ENCODE measurements around the gene UNC5A.

GRCh38 chr5:176832162-176832561, 21.8 kb downstream of the UNC5A start:
- TF ChIP-seq FOXP2 (optimal IDR thresholded peaks at IDR 0.05; ENCODE audit: borderline replicate concordance, extremely low read depth, extremely low read length, insufficient read depth): no peak
- no peak for TF ChIP-seq POLR2AphosphoS5 (IDR thresholded peaks at IDR 0.05; ENCODE audit: low read depth, low read length)
- TF ChIP-seq REST (IDR thresholded peaks at IDR 0.05; ENCODE audit: insufficient read depth in 1 of 2, low read depth in 2 of 2, low read length in 2 of 2): no peak
- no peak for TF ChIP-seq TAF1 (IDR thresholded peaks at IDR 0.05; ENCODE audit: borderline replicate concordance, insufficient read depth, low read length)

Data from PFSK-1 (cell line).